Fibroblast of lung (primary cell): Measurements from ENCODE around the gene RAMP2. TPM values are rescaled to one million over a fixed set of nuclear protein-coding genes. Genes with fewer than 3 reads are reported as not detected.

ENCODE experiments used
- DNase-seq, 2 donors: peaks; one replicate each; pipeline versions ENCODE4 v3.0.0 to v3.0.0-alpha.2; 2010; ENCODE audit warnings: low read depth in 2 of 2
- H2AFZ ChIP-seq: 2 replicates; pipeline ENCODE4 v1.5.1; 2012; ENCODE audit warnings: low read length, control low read depth, inconsistent platforms
- H3K27ac ChIP-seq: 2 replicates; pipeline ENCODE4 v1.5.1; 2011; ENCODE audit warnings: low read length, control low read depth; ENCODE audit not compliant: insufficient read depth
- H3K27me3 ChIP-seq: 2 replicates; pipeline ENCODE4 v1.5.1; 2011; ENCODE audit warnings: mild to moderate bottlenecking, low read length; ENCODE audit not compliant: control insufficient read depth, insufficient read depth
- H3K36me3 ChIP-seq: 2 replicates; pipeline ENCODE4 v1.5.1; 2011; ENCODE audit warnings: low read length; ENCODE audit not compliant: control insufficient read depth, insufficient read depth
- H3K4me1 ChIP-seq: 2 replicates; pipeline ENCODE4 v1.5.1; 2011; ENCODE audit warnings: low read length; ENCODE audit not compliant: control insufficient read depth, insufficient read depth; ENCODE audit errors: extremely low read depth
- H3K4me2 ChIP-seq: 2 replicates; pipeline ENCODE4 v1.5.1; 2011; ENCODE audit warnings: low read length, control low read depth; ENCODE audit not compliant: insufficient read depth; ENCODE audit errors: extremely low read depth
- H3K4me3 ChIP-seq, 4 experiments: fragments of 200-600 bp in 1 of 4; sonication (generic) in 1 of 4; replicated peaks in 1 of 4; 2 replicates each; pipeline ENCODE4 v1.5.1; 2011 to 2016; ENCODE audit warnings: low read length in 4 of 4, low read depth in 3 of 4, mild to moderate bottlenecking in 3 of 4, control low read depth in 2 of 4, inconsistent platforms in 1 of 4, mixed read lengths in 1 of 4; ENCODE audit not compliant: insufficient read depth in 1 of 4; ENCODE audit errors: control extremely low read depth in 1 of 4
- H3K79me2 ChIP-seq: 2 replicates; pipeline ENCODE4 v1.5.1; 2012; ENCODE audit warnings: mild to moderate bottlenecking, low read length, inconsistent platforms; ENCODE audit not compliant: control insufficient read depth, insufficient read depth
- H3K9ac ChIP-seq: 2 replicates; pipeline ENCODE4 v1.5.1; 2011; ENCODE audit warnings: mild to moderate bottlenecking, low read length, control low read depth; ENCODE audit not compliant: insufficient read depth
- H3K9me3 ChIP-seq: 2 replicates; pipeline ENCODE4 v1.5.1; 2012; ENCODE audit warnings: low read depth, low read length; ENCODE audit not compliant: control insufficient read depth, insufficient read depth
- H4K20me1 ChIP-seq: 2 replicates; pipeline ENCODE4 v1.5.1; 2011; ENCODE audit warnings: low read length; ENCODE audit not compliant: control insufficient read depth, insufficient read depth; ENCODE audit errors: extremely low read depth
- CTCF ChIP-seq, 2 donors: IDR thresholded peaks in 1 of 2; conservative IDR thresholded peaks in 1 of 2; 1 replicate in 1 of 2; 2 replicates in 1 of 2; pipeline ENCODE4 v1.5.1; 2011 to 2012; ENCODE audit warnings: low read length in 2 of 2, control low read depth in 1 of 2, inconsistent platforms in 1 of 2, low read depth in 1 of 2, mild to moderate bottlenecking in 1 of 2
- EZH2 ChIP-seq: IDR thresholded peaks from 2 replicates; pipeline ENCODE4 v1.5.1; 2012; ENCODE audit warnings: low read length, control low read depth, mild to moderate bottlenecking; ENCODE audit errors: missing control alignments
- polyA plus RNA-seq, 2 donors: library from polyadenylated mRNA; depleted of rRNA in 1 of 2; stranded (reverse) in 1 of 2; unstranded in 1 of 2; fragments of >200 nt; gene quantifications; 2 replicates each; pipeline ENCODE4 v1.2.1, GENCODE V29; 2011 to 2012; ENCODE audit warnings: missing spikeins in 1 of 2
- total RNA-seq: library from RNA; depleted of rRNA; stranded (reverse); fragments of >200 nt; gene quantifications from 2 replicates; pipeline ENCODE4 v1.2.1, GENCODE V29; 2014

The RAMP2 gene
- total and polyA plus RNA-seq, 2 donors (not counting 1 experiment from before 2014, with no cell fraction given): 0.17 to 0.45 TPM

GRCh38 chr17:42784409-42784808, 23.4 kb downstream of the RAMP2 start:
- Histone ChIP-seq H2AFZ (no peak overlapping the region), H3K36me3 (peaks cover 1% of the 10 kb centered on the region), H3K4me1 (peaks cover 19% of the 10 kb centered on the region), H3K9ac (no peak overlapping the region), H3K4me2 (no peak overlapping the region), H3K27ac (no peak overlapping the region), H3K79me2 (no peaks in the 10 kb centered on the region), H3K27me3 (peaks cover 10% of the 10 kb centered on the region), H3K9me3 (no peaks in the 10 kb centered on the region), H4K20me1 (no peaks in the 10 kb centered on the region), H3K4me3 (no peak overlapping the region)
- TF ChIP-seq CTCF (conservative IDR thresholded peaks at IDR 0.05 in 1 of 2, IDR thresholded peaks at IDR 0.05 in 1 of 2; ENCODE audit: low read depth in 1 of 2, low read length in 2 of 2): no peak
- TF ChIP-seq EZH2: no peak
- no peak for DNase-seq

GRCh38 chr17:42784811-42785592, 24.0 kb downstream of the RAMP2 start:
- Histone ChIP-seq H3K4me2 (no peak overlapping the region), H3K27me3 (peaks cover 10% of the 10 kb centered on the region)

GRCh38 chr17:42787266-42787665, 26.2 kb downstream of the RAMP2 start:
- H4K20me1 ChIP-seq: no peaks in the 10 kb centered on the region
- no peaks in the 10 kb centered on the region for H3K79me2 ChIP-seq
- no peak overlapping the region for H3K4me2 ChIP-seq
- H3K27me3 ChIP-seq: peaks cover 7% of the 10 kb centered on the region
- peaks cover 1% of the 10 kb centered on the region for H3K36me3 ChIP-seq
- H3K9ac ChIP-seq: no peak overlapping the region
- no peak for TF ChIP-seq CTCF (conservative IDR thresholded peaks at IDR 0.05 in 1 of 2, IDR thresholded peaks at IDR 0.05 in 1 of 2; ENCODE audit: low read depth in 1 of 2, low read length in 2 of 2)
- TF ChIP-seq EZH2: no peak
- peaks cover 9% of the 10 kb centered on the region for H3K4me1 ChIP-seq
- DNase-seq: no peak
- no peaks in the 10 kb centered on the region for H3K9me3 ChIP-seq
- H2AFZ ChIP-seq: no peak overlapping the region
- H3K27ac ChIP-seq: no peak overlapping the region
- H3K4me3 ChIP-seq: no peak overlapping the region

More at GRCh38 chr17:42784811-42785592, 24.0 kb downstream of the RAMP2 start:
- H2AFZ ChIP-seq: no peak overlapping the region
- H3K4me3 ChIP-seq: no peak overlapping the region
- TF ChIP-seq CTCF (conservative IDR thresholded peaks at IDR 0.05 in 1 of 2, IDR thresholded peaks at IDR 0.05 in 1 of 2; ENCODE audit: low read depth in 1 of 2, low read length in 2 of 2) (no peak), EZH2 (peak; percentile 52)
- no peak for DNase-seq
- peaks cover 18% of the 10 kb centered on the region for H3K4me1 ChIP-seq
- H4K20me1 ChIP-seq: no peaks in the 10 kb centered on the region
- no peak overlapping the region for H3K27ac ChIP-seq
- no peaks in the 10 kb centered on the region for H3K9me3 ChIP-seq
- no peaks in the 10 kb centered on the region for H3K79me2 ChIP-seq
- H3K36me3 ChIP-seq: peaks cover 1% of the 10 kb centered on the region
- no peak overlapping the region for H3K9ac ChIP-seq
